ENCODE measurements around the gene SIRPG. TPM values are rescaled to one million over a fixed set of nuclear protein-coding genes. Genes with fewer than 3 reads are reported as not detected.
"Not testable (repeated sequence)": the region's sequence is repeated elsewhere in the genome, so short reads cannot be mapped to it uniquely, and the experiment has no call there.

Gene SIRPG
- total and polyA plus RNA-seq, 5 experiments from 2014 or later = 47.5 to 246 (median 165) TPM

- ATAC-seq (no peak), DNase-seq (no peak)
- Mint-ChIP-seq H3K27me3 (no peaks in the 10 kb centered on the region), H3K27ac (peak overlapping the region in 7 of 10 donors; percentile 17 to 93 (median 50)), H3K9me3 (peaks cover 0 to 4% (median 0%) of the 10 kb centered on the region in 9 donors), H3K4me1 (peaks cover 41 to 89% (median 81%) of the 10 kb centered on the region in 4 donors), H3K36me3 (peaks cover 11 to 20% (median 15%) of the 10 kb centered on the region in 3 donors), H3K4me3 (peak overlapping the region in 1 of 10 donors; percentile 9)
- POLR2A ChIA-PET = no interaction called here
These were observed 36.3 kb downstream of the SIRPG start for GRCh38 chr20:1621316-1621715.

- peaks cover 0 to 4% (median 0%) of the 10 kb centered on the region in 9 donors for H3K9me3 Mint-ChIP-seq
- ATAC-seq (peak; percentile 41 to 59), DNase-seq (peak in 1 of 10 donors; percentile 14)
- H3K27me3 Mint-ChIP-seq = no peaks in the 10 kb centered on the region
- peaks cover 7 to 24% (median 11%) of the 10 kb centered on the region in 3 donors for H3K36me3 Mint-ChIP-seq
- H3K4me3 Mint-ChIP-seq = peak within 1 kb of the TSS; percentile 3 to 59 (median 50)
- POLR2A ChIA-PET = interaction anchor here (1.1 kb wide), 1 partner anchor 31 kb away, joined by 3 read pairs; no protein-coding TSS in a partner anchor
- H3K27ac Mint-ChIP-seq = peak within 1 kb of the TSS; percentile 63 to 93 (median 80)
- H3K4me1 Mint-ChIP-seq = peaks cover 35 to 78% (median 71%) of the 10 kb centered on the region in 4 donors
These were observed 37.6 kb downstream of the SIRPG start, which contains the start of gene SIRPB1 for GRCh38 chr20:1619861-1620444. SIRPB1 (minus strand) TSS chr20:1620009; CDS start chr20:1619944, 65 bp downstream.

GRCh38 chr20:1618954-1619540 is 38.5 kb downstream of the SIRPG start:
- no peak for ATAC-seq
- peak overlapping the region in 9 of 10 donors; percentile 52 to 93 (median 77) for H3K27ac Mint-ChIP-seq
- H3K36me3 Mint-ChIP-seq = peaks cover 7 to 31% (median 11%) of the 10 kb centered on the region in 3 donors
- H3K4me1 Mint-ChIP-seq = peaks cover 38 to 75% (median 65%) of the 10 kb centered on the region in 4 donors
- H3K9me3 Mint-ChIP-seq = peaks cover 0 to 7% (median 0%) of the 10 kb centered on the region in 9 donors
- no peak for DNase-seq
- peak overlapping the region in 6 of 10 donors; percentile 2 to 56 (median 46) for H3K4me3 Mint-ChIP-seq
- no peaks in the 10 kb centered on the region for H3K27me3 Mint-ChIP-seq
- POLR2A ChIA-PET = interaction anchor here (1.1 kb wide), 1 partner anchor 32 kb away, joined by 3 read pairs; no protein-coding TSS in a partner anchor

GRCh38 chr20:1618479-1618878 is 39.1 kb downstream of the SIRPG start:
- H3K27ac Mint-ChIP-seq = peak overlapping the region in 5 of 10 donors; percentile 33 to 93 (median 77)
- H3K27me3 Mint-ChIP-seq = no peaks in the 10 kb centered on the region
- ATAC-seq (no peak), DNase-seq (no peak)
- peak overlapping the region in 3 of 10 donors; percentile 3 to 62 (median 52) for H3K4me3 Mint-ChIP-seq
- H3K4me1 Mint-ChIP-seq = peaks cover 38 to 70% (median 64%) of the 10 kb centered on the region in 4 donors
- POLR2A ChIA-PET = no interaction called here
- H3K36me3 Mint-ChIP-seq = peaks cover 7 to 31% (median 11%) of the 10 kb centered on the region in 3 donors
- H3K9me3 Mint-ChIP-seq = peaks cover 0 to 7% (median 0%) of the 10 kb centered on the region in 9 donors

DNA sequence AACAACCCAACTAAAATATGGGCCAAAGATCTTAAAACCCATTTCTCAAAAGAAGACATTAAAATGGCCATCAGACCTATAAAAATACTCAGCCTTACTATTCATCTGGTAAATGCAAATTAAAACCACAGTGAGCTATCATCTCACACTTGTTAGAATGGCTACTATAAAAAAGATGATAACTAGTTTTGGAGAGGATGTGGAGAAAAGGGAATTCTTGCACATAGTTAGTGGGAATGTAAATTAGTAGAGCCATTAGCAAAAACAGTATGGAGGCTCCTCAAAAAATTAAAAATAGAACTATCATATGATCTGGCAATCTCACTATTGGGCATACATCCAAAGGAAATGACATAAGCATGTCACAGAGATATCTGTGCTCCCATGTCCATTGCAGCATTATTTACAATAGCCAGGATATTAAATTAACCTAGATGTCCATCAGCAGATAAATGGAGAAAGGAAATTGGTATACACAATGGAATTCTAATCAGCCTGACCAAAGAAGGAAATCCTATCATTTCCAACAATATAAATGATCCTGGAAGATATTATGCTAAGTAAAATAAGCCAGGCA is 40.6 kb downstream of the SIRPG start:
- no peak for ATAC-seq
- Mint-ChIP-seq H3K27ac (peak overlapping the region in 1 of 10 donors; percentile 36), H3K27me3 (no peaks in the 10 kb centered on the region), H3K36me3 (peaks cover 7 to 31% (median 11%) of the 10 kb centered on the region in 3 donors), H3K9me3 (peaks cover 0 to 7% (median 0%) of the 10 kb centered on the region in 9 donors), H3K4me3 (no peak overlapping the region), H3K4me1 (peaks cover 28 to 56% (median 51%) of the 10 kb centered on the region in 4 donors)
- POLR2A ChIA-PET = no interaction called here
- DNase-seq = no peak

DNA sequence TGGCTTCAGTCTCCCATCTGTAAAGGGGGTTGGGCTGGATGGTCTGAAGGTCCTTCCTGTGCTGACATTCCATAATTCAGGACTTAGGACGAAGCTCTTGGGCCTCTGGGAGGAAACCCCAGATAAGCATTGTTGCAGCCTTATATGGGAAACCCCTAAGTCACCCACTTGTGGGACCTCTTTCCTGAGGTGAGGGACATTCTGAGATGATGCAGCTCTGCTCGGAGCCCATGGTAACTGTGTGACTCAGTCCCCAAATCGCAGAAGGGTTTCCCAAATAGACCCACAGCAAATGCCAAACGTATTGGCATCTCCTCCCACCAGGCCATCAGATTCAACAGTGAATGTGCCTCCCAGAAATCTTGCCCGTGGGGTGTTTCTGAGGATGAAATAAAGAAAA is 47.2 kb downstream of the SIRPG start:
- peaks cover 0 to 11% (median 0%) of the 10 kb centered on the region in 3 donors for H3K36me3 Mint-ChIP-seq
- not testable (repeated sequence) for ATAC-seq, H3K4me3 Mint-ChIP-seq, H3K27me3 Mint-ChIP-seq, H3K9me3 Mint-ChIP-seq, H3K4me1 Mint-ChIP-seq, DNase-seq
- H3K27ac Mint-ChIP-seq = peak overlapping the region in 1 of 10 donors; percentile 61
- POLR2A ChIA-PET = interaction anchor here (0.6 kb wide), 1 partner anchor 13 kb away, joined by 3 read pairs; no protein-coding TSS in a partner anchor

- DNase-seq, H3K27ac Mint-ChIP-seq, H3K36me3 Mint-ChIP-seq, H3K27me3 Mint-ChIP-seq, H3K4me3 Mint-ChIP-seq, ATAC-seq, POLR2A ChIA-PET, H3K4me1 Mint-ChIP-seq, H3K9me3 Mint-ChIP-seq: not testable (repeated sequence)
These were observed 48.8 kb downstream of the SIRPG start for GRCh38 chr20:1608678-1609347.

DNA sequence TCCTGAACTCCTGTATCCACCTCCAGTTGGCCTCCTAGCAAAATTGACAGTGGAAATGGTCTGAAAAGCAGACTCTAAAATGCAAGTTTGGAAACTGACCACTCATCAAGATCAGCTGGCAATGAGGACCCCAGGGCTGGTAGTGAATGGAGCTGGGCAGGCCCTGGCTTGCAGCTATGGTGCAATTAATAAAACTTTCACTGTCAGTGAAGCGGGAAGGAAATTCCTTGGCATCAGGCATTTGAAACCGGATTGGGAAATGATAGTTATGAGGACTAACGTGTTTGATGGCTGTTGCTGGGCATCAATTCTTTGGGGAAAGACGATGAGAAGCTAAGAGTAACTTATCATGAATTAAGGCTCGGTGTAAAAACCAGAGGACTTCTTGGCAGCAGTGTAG is 56.8 kb downstream of the SIRPG start:
- no peaks in the 10 kb centered on the region for H3K27me3 Mint-ChIP-seq
- ATAC-seq = no peak
- no peak overlapping the region for H3K27ac Mint-ChIP-seq
- POLR2A ChIA-PET = no interaction called here
- no peaks in the 10 kb centered on the region for H3K9me3 Mint-ChIP-seq
- H3K4me1 Mint-ChIP-seq = no peaks in the 10 kb centered on the region
- no peak for DNase-seq
- no peaks in the 10 kb centered on the region for H3K36me3 Mint-ChIP-seq
- no peak overlapping the region for H3K4me3 Mint-ChIP-seq

- POLR2A ChIA-PET = no interaction called here
- H3K36me3 Mint-ChIP-seq = no peaks in the 10 kb centered on the region
- H3K9me3 Mint-ChIP-seq = no peaks in the 10 kb centered on the region
- no peaks in the 10 kb centered on the region for H3K27me3 Mint-ChIP-seq
- no peak overlapping the region for H3K27ac Mint-ChIP-seq
- H3K4me3 Mint-ChIP-seq = no peak overlapping the region
- no peaks in the 10 kb centered on the region for H3K4me1 Mint-ChIP-seq
- ATAC-seq = no peak
- DNase-seq = no peak
These were observed 62.2 kb downstream of the SIRPG start for GRCh38 chr20:1595333-1595732.

GRCh38 chr20:1588533-1589460 is 68.8 kb downstream of the SIRPG start:
- DNase-seq = peak in 4 of 10 donors; percentile 47 to 65 (median 53)
- H3K9me3 Mint-ChIP-seq = no peaks in the 10 kb centered on the region
- no peaks in the 10 kb centered on the region for H3K27me3 Mint-ChIP-seq
- POLR2A ChIA-PET = interaction anchor here (0.7 kb wide), 1 partner anchor 10 kb away, joined by 3 read pairs; no protein-coding TSS in a partner anchor
- peaks cover 0 to 29% (median 0%) of the 10 kb centered on the region in 4 donors for H3K4me1 Mint-ChIP-seq
- peak overlapping the region in 4 of 10 donors; percentile 55 to 73 (median 62) for H3K4me3 Mint-ChIP-seq
- peak in 1 of 2 donors; percentile 91 for ATAC-seq
- peak overlapping the region in 3 of 10 donors; percentile 92 to 94 (median 92) for H3K27ac Mint-ChIP-seq
- H3K36me3 Mint-ChIP-seq = no peaks in the 10 kb centered on the region

DNA sequence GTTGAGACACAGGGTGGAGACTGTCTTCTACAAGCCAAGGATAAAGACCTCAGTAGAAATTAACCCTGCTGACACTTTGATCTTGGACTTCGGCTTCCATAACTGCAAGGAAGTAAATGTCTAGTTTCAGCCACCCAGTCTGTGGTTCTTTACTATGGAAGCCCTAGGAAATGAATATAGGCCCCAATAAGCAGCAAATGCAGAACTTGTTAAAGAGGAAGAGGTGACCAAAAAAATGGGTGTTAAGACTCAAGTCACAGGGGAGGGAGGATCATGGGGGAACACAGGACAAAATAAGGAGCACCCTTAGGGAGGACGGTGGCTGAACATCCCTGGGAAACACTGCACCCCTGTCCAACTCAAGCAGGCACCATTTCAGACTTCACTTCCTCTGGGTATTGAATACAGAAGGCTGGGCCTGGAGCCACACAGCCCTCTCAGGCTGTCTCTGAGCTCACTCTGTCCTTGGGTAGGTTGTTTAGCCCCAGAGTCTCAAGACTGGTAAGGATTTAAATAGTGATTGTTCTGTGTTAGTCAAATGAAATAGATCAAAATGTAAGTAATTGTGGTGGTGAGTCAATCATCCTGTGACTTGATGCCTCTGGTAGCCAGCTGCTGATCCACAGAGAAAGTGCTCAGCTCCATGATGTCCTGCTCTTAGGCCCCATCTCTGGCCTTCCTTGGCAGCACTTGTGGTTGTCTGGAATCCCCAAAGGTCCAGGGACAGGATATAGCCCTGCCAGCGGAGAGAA is 69.6 kb downstream of the SIRPG start:
- H3K27me3 Mint-ChIP-seq = no peaks in the 10 kb centered on the region
- no peaks in the 10 kb centered on the region for H3K36me3 Mint-ChIP-seq
- peak overlapping the region in 3 of 10 donors; percentile 92 to 94 (median 92) for H3K27ac Mint-ChIP-seq
- POLR2A ChIA-PET = interaction anchor here (0.9 kb wide), 1 partner anchor 97 kb away, joined by 3 read pairs; no protein-coding TSS in a partner anchor
- DNase-seq (no peak), ATAC-seq (peak in 1 of 2 donors; percentile 43)
- H3K4me3 Mint-ChIP-seq = peak overlapping the region in 4 of 10 donors; percentile 55 to 73 (median 62)
- no peaks in the 10 kb centered on the region for H3K9me3 Mint-ChIP-seq
- peaks cover 0 to 32% (median 0%) of the 10 kb centered on the region in 4 donors for H3K4me1 Mint-ChIP-seq
